GM12878 (cell line): ENCODE measurements around the gene ZSWIM7. TPM values are rescaled to one million over a fixed set of nuclear protein-coding genes. Genes with fewer than 3 reads are reported as not detected.
"Not testable (repeated sequence)": the region's sequence is repeated elsewhere in the genome, so short reads cannot be mapped to it uniquely, and the experiment has no call there.

Experiments
- ATAC-seq: fragments of 200-7000 bp; cut with Tn5 transposase; 3 replicates; pipeline ENCODE4 v1.9.1; 2020; ENCODE audit warnings: mild to moderate bottlenecking, moderate library complexity
- BruUV-seq: library from RNA; stranded (reverse); fragments of 400-500 nt; replicated peaks from 2 replicates; lab custom pipeline; 2021; lab: Mats Ljungman, UMichigan
- CTCF ChIA-PET: fragments of 300-600 bp; sonication (Branson Sonifier 250); formaldehyde crosslinking; extraction: SDS; loops from one replicate; lab custom pipeline; 2021; ENCODE audit warnings: inconsistent platforms; lab: Yijun Ruan, JAX
- POLR2A ChIA-PET: fragments of 350-600 bp; formaldehyde crosslinking; extraction: SDS; loops from one replicate; lab custom pipeline; 2021; ENCODE audit warnings: inconsistent platforms; lab: Charles Lee
- RAD21 ChIA-PET: fragments of 300-600 bp; sonication (Branson Sonifier 250); formaldehyde crosslinking; loops from one replicate; lab custom pipeline; 2023; ENCODE audit warnings: antibody characterized with exemption; ENCODE audit not compliant: unreplicated experiment; lab: Charles Lee
- SMC1A ChIA-PET: fragments of 300-600 bp; sonication (Branson Sonifier 250); formaldehyde crosslinking; loops from one replicate; lab custom pipeline; 2023; ENCODE audit not compliant: unreplicated experiment, uncharacterized antibody; lab: Charles Lee
- DNase-seq: peaks from one replicate; pipeline ENCODE4 v3.0.0-alpha.2; 2011; ENCODE audit warnings: low read depth, low spot score
- FAIRE-seq: peaks from 3 replicates; lab custom pipeline; 2011; peaks lifted over from hg19 to GRCh38; lab: Jason Lieb, UNC
- H2AFZ ChIP-seq: 2 replicates; pipeline ENCODE4 v1.6.0; 2011; ENCODE audit warnings: low read depth, low read length, control low read depth; ENCODE audit not compliant: control insufficient read depth
- H3K27ac ChIP-seq: 2 replicates; pipeline ENCODE4 v1.5.1; 2011; ENCODE audit warnings: control low read depth; ENCODE audit not compliant: control insufficient read depth, insufficient read depth
- H3K27me3 ChIP-seq, 2 experiments: replicated peaks in 1 of 2; 2 replicates each; pipeline versions ENCODE4 v1.6.0 to v1.6.1; 2011; ENCODE audit warnings: low read length in 1 of 2; ENCODE audit not compliant: control insufficient read depth in 2 of 2, insufficient read depth in 2 of 2
- H3K36me3 ChIP-seq, 2 experiments: 2 replicates each; pipeline ENCODE4 v1.5.1; 2011; ENCODE audit warnings: low read length in 1 of 2; ENCODE audit not compliant: control insufficient read depth in 2 of 2, insufficient read depth in 2 of 2
- H3K4me1 ChIP-seq: 2 replicates; pipeline ENCODE4 v1.6.1; 2011; ENCODE audit warnings: mild to moderate bottlenecking, low read length, moderate library complexity, mixed read lengths; ENCODE audit not compliant: control insufficient read depth, insufficient read depth
- H3K4me2 ChIP-seq: 2 replicates; pipeline ENCODE4 v1.6.0; 2011; ENCODE audit warnings: control low read depth; ENCODE audit not compliant: control insufficient read depth, insufficient read depth
- H3K4me3 ChIP-seq: fragments of 200-600 bp; sonication (generic); 2 replicates; pipeline ENCODE4 v1.5.1; 2016
- H3K79me2 ChIP-seq: 2 replicates; pipeline ENCODE4 v1.6.0; 2011; ENCODE audit warnings: low read length; ENCODE audit not compliant: control insufficient read depth, insufficient read depth
- H3K9ac ChIP-seq: 2 replicates; pipeline ENCODE4 v1.8.0; 2011; ENCODE audit warnings: low read length, control low read depth, mixed read lengths; ENCODE audit not compliant: control insufficient read depth, insufficient read depth
- H3K9me3 ChIP-seq: replicated peaks from 3 replicates; pipeline ENCODE4 v1.5.1; 2011; ENCODE audit warnings: mild to moderate bottlenecking, low read length; ENCODE audit not compliant: control insufficient read depth, insufficient read depth
- H4K20me1 ChIP-seq: 2 replicates; pipeline ENCODE4 v1.6.0; 2011; ENCODE audit not compliant: control insufficient read depth, insufficient read depth
- HDAC2 ChIP-seq: fragments of 200-600 bp; sonication (generic); IDR thresholded peaks from 2 replicates; pipeline ENCODE4 v1.6.1; 2017
- WGBS: methylation state at CpG from one replicate; pipeline ENCODE4 v1.1.6; 2016; ENCODE audit warnings: low lambda C conversion rate; ENCODE audit not compliant: insufficient replicate concordance, insufficient coverage; ENCODE audit errors: missing lambda C conversion rate; 5-methylcytosine and 5-hydroxymethylcytosine counted together
- in situ Hi-C: fragments of 300-500 bp; cut with MboI; formaldehyde crosslinking; loops from 9 replicates; pipeline ENCODE4 v1.14.3; 2018; ENCODE audit warnings: mixed read lengths
- intact Hi-C: fragments of 100-400 bp; cut with micrococcal nuclease; formaldehyde crosslinking; loops from one replicate; pipeline ENCODE4 v1.14.2; 2022; ENCODE audit not compliant: unreplicated experiment
- polyA plus RNA-seq, 11 experiments: library from polyadenylated mRNA; depleted of rRNA in 4 of 11; unstranded in 6 of 11; stranded (reverse) in 5 of 11; fragments of >200 nt; fragmentation: Nextera tagmentation in 4 of 11; fragmentation: Illumina TruSeq in 1 of 11; extraction: Ambion mirVana in 4 of 11; extraction: Trizol in 1 of 11; gene quantifications; 1 replicate in 1 of 11; 2 replicates in 10 of 11; pipeline versions ENCODE4 v1.2.1 to v1.2.3, GENCODE V29; 2011 to 2016; ENCODE audit warnings: inconsistent platforms in 2 of 11, missing spikeins in 2 of 11, low read depth in 1 of 11
- total RNA-seq, 4 experiments: library from RNA; depleted of rRNA in 3 of 4; stranded (reverse); fragments of >200 nt in 3 of 4; fragmentation: Illumina TruSeq in 1 of 4; extraction: Trizol in 1 of 4; gene quantifications; 2 replicates each; pipeline versions ENCODE4 v1.2.1 to v1.2.3, GENCODE V29; 2013 to 2021

The ZSWIM7 gene
- total and polyA plus RNA-seq, 10 of the 15 experiments (the other 5 are each of a cell fraction or from before 2014, with no cell fraction given), result 7.0 to 26.6 (median 9.9) TPM

DNA sequence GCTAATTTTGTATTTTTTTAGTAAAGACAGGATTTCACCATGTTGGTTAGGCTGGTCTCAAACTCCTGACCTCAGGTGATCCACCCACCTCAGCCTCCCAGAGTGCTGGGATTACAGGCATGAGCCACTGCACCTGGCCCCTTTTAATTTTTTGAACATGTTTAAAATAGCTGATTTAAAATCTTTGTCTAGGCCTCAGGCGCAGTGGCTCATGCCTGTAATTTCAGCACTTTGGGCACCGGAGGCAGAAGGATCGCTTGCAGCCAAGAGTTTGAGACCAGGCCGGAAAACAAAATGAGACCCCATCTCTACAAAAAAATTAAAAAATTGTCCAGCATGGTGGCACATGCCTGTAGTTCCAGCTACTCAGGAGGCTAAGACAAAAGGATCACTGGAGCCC is 63.0 kb downstream of the ZSWIM7 start:
- DNase-seq, H3K4me1 ChIP-seq, H3K27ac ChIP-seq, RAD21 ChIA-PET, H3K4me2 ChIP-seq, ATAC-seq, in situ Hi-C loops, POLR2A ChIA-PET, FAIRE-seq, H3K9ac ChIP-seq, SMC1A ChIA-PET, CTCF ChIA-PET, H3K4me3 ChIP-seq, intact Hi-C loops, H3K79me2 ChIP-seq, BruUV-seq, H3K27me3 ChIP-seq, H3K9me3 ChIP-seq, H2AFZ ChIP-seq, H4K20me1 ChIP-seq, H3K36me3 ChIP-seq: not testable (repeated sequence)
- WGBS, result 92% methylated on average over 4 of the region's 4 CpGs

DNA sequence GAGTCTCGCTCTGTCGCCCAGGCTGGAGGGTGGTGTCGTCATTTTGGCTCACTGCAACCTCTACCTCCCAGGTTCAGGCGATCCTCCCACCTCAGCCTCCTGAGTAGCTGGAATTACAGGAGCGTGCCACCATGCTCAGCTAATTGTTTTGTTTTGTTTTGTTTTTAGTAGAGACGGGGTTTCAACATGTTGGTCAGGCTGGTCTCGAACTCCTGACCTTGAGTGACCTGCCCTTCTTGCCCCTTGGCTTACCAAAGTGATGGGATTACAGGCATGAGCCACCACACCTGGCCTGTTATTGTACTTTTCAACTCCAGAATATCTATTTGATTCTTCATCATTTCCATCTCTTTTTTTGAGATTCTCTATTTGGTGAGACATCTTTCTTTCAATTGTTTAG is 63.6 kb downstream of the ZSWIM7 start:
- no TSS peak for BruUV-seq
- POLR2A ChIA-PET, result no interaction called here
- no peak for ATAC-seq
- in situ Hi-C loops, result no loop called here
- DNase-seq, result no peak
- no peaks in the 10 kb centered on the region for H3K4me1 ChIP-seq
- no peak for TF ChIP-seq HDAC2
- no peaks in the 10 kb centered on the region for H4K20me1 ChIP-seq
- H3K27me3 ChIP-seq, result peaks cover 0 to 3% of the 10 kb centered on the region in 2 experiments; a peak in 1 of 4 replicates
- SMC1A ChIA-PET, result no interaction called here
- 54% methylated on average over 7 of the region's 7 CpGs for WGBS
- H3K79me2 ChIP-seq, result no peaks in the 10 kb centered on the region
- H3K4me2 ChIP-seq, result no peak overlapping the region
- H3K9ac ChIP-seq, result no peak overlapping the region
- FAIRE-seq, result no peak
- RAD21 ChIA-PET, result no interaction called here
- H2AFZ ChIP-seq, result no peak overlapping the region
- no peaks in the 10 kb centered on the region for H3K36me3 ChIP-seq
- H3K9me3 ChIP-seq, result no peaks in the 10 kb centered on the region; the same call in 2 of the 3 replicates
- CTCF ChIA-PET, result no interaction called here
- intact Hi-C loops, result no loop called here
- no peak overlapping the region for H3K4me3 ChIP-seq
- H3K27ac ChIP-seq, result no peak overlapping the region
